Neural cell (in vitro differentiated cells): ENCODE data around the gene LPP.

Experiments used
- EP300 ChIP-seq: fragments of 450-650 bp; conservative IDR thresholded peaks from 2 replicates; pipeline ENCODE4 v1.6.1; 2014; ENCODE audit warnings: antibody characterized with exemption, mild to moderate bottlenecking, moderate library complexity; ENCODE audit not compliant: poor library complexity, severe bottlenecking
- MXI1 ChIP-seq: fragments of 450-650 bp; conservative IDR thresholded peaks from 2 replicates; pipeline ENCODE4 v1.6.1; 2014; ENCODE audit warnings: antibody characterized with exemption, mild to moderate bottlenecking; ENCODE audit not compliant: poor library complexity, severe bottlenecking
- POLR2AphosphoS5 ChIP-seq: IDR thresholded peaks from 2 replicates; pipeline ENCODE4 v1.6.1; 2012

DNA sequence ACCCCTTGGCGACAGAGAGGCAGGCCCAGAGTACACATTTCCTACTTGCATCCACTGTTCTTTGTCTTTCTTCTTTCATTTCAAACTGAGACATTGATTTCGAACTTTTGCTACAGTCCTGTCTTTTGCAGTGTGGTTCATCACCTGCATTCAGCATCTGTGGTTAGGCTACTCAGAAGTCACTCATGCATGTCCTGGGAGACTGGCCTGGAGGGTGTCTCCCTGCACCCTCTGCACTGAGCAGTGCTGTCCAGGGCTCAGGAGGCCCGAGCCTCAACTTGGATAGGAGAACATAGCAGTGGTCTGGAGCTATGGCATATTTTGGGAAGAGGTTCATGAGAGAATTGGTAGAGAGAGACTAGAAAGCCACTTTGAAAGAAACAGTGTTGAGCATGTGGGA, 777.6 kb downstream of the LPP start:
- TF ChIP-seq MXI1 (no peak), POLR2AphosphoS5 (no peak), EP300 (no peak)
